DOHH2 (cell line): Measurements from ENCODE around the gene ATG10.

ENCODE experiments used
- H3F3A ChIP-seq: fragments of 200-600 bp; sonication (generic), shearing (Covaris generic); 2 replicates; pipeline ENCODE4 v1.6.0; 2016; ENCODE audit warnings: antibody characterized with exemption, mild to moderate bottlenecking; ENCODE audit not compliant: control insufficient read depth, insufficient read depth
- H3K27ac ChIP-seq: fragments of 200-600 bp; sonication (generic); 2 replicates; pipeline ENCODE4 v1.5.1; 2014; ENCODE audit warnings: low read depth, mild to moderate bottlenecking, low read length, moderate library complexity
- H3K27me3 ChIP-seq: fragments of 200-600 bp; sonication (generic); 2 replicates; pipeline ENCODE4 v1.6.1; 2014; ENCODE audit warnings: mild to moderate bottlenecking, low read length, mixed read lengths; ENCODE audit not compliant: control insufficient read depth
- H3K36me3 ChIP-seq: fragments of 200-600 bp; sonication (generic); 2 replicates; pipeline ENCODE4 v1.6.1; 2014; ENCODE audit warnings: mild to moderate bottlenecking, low read length, moderate library complexity, mixed read lengths; ENCODE audit not compliant: control insufficient read depth
- H3K4me1 ChIP-seq: fragments of 200-600 bp; sonication (generic); 2 replicates; pipeline ENCODE4 v1.6.1; 2014; ENCODE audit warnings: mild to moderate bottlenecking, low read length, mixed read lengths; ENCODE audit not compliant: control insufficient read depth
- H3K4me2 ChIP-seq: fragments of 200-600 bp; sonication (generic); 2 replicates; pipeline ENCODE4 v1.6.0; 2014; ENCODE audit warnings: mild to moderate bottlenecking, low read length, moderate library complexity
- H3K4me3 ChIP-seq: fragments of 200-600 bp; sonication (generic); 2 replicates; pipeline ENCODE4 v1.5.1; 2014; ENCODE audit warnings: mild to moderate bottlenecking, low read length, mixed read lengths
- H3K79me2 ChIP-seq: fragments of 200-600 bp; sonication (generic); 2 replicates; pipeline ENCODE4 v1.6.1; 2014; ENCODE audit warnings: mild to moderate bottlenecking, low read length, mixed read lengths; ENCODE audit not compliant: control insufficient read depth
- H3K9me2 ChIP-seq: fragments of 200-600 bp; sonication (generic); replicated peaks from 2 replicates; pipeline ENCODE4 v1.6.1; 2014; ENCODE audit warnings: mild to moderate bottlenecking, low read length, mixed read lengths; ENCODE audit not compliant: control insufficient read depth
- H3K9me3 ChIP-seq: fragments of 200-600 bp; sonication (generic); 2 replicates; pipeline ENCODE4 v1.6.1; 2014; ENCODE audit warnings: antibody characterized with exemption, low read length, mixed read lengths; ENCODE audit not compliant: control insufficient read depth, insufficient read depth
- H4K20me1 ChIP-seq: fragments of 200-600 bp; sonication (generic); 2 replicates; pipeline ENCODE4 v1.6.0; 2014; ENCODE audit warnings: low read depth, mild to moderate bottlenecking, antibody characterized with exemption, low read length, moderate library complexity; ENCODE audit not compliant: control insufficient read depth, insufficient read depth
- EZH2phosphoT487 ChIP-seq: fragments of 200-600 bp; sonication (generic); IDR thresholded peaks from 2 replicates; pipeline ENCODE4 v1.6.1; 2017; ENCODE audit warnings: borderline replicate concordance, mild to moderate bottlenecking, antibody characterized with exemption, low read length, moderate library complexity, mixed read lengths
- TF ChIP-seq, protein P1 (sequence below): fragments of 200-600 bp; sonication (generic); IDR thresholded peaks from one replicate; pipeline ENCODE4 v1.5.1; 2014; ENCODE audit warnings: antibody characterized with exemption, mild to moderate bottlenecking, low read depth, low read length; ENCODE audit not compliant: poor library complexity, severe bottlenecking

The ATG10 gene

DNA sequence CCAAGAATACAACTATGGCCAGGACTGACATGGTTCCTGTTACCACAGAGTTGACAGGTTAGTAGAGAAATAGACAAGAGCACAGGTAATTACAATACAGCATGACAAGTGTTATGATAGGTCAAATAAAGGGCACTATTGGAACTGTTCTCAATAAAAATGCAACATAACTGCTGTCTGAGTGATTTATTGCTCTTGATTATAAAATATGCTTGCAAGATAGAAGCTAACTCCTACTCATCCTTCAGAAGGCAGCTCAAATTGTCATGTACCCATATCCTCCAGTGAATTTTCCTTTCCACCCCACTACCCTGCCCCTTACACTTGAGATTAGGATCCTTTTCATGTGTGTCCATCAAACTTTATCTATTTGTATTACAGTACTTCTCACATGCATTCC, 35.1 kb upstream of the ATG10 start:
- Histone ChIP-seq H3K9me3 (peaks cover 9% of the 10 kb centered on the region; the same call in 1 of the 2 replicates), H3K27me3 (no peaks in the 10 kb centered on the region), H3K27ac (no peak overlapping the region), H3K4me3 (no peak overlapping the region), H3K79me2 (no peaks in the 10 kb centered on the region), H3K9me2 (no peaks in the 10 kb centered on the region), H3F3A (no peaks in the 10 kb centered on the region), H3K36me3 (no peaks in the 10 kb centered on the region), H3K4me2 (no peak overlapping the region), H4K20me1 (no peaks in the 10 kb centered on the region), H3K4me1 (no peaks in the 10 kb centered on the region)
- TF ChIP-seq, protein P1, sequence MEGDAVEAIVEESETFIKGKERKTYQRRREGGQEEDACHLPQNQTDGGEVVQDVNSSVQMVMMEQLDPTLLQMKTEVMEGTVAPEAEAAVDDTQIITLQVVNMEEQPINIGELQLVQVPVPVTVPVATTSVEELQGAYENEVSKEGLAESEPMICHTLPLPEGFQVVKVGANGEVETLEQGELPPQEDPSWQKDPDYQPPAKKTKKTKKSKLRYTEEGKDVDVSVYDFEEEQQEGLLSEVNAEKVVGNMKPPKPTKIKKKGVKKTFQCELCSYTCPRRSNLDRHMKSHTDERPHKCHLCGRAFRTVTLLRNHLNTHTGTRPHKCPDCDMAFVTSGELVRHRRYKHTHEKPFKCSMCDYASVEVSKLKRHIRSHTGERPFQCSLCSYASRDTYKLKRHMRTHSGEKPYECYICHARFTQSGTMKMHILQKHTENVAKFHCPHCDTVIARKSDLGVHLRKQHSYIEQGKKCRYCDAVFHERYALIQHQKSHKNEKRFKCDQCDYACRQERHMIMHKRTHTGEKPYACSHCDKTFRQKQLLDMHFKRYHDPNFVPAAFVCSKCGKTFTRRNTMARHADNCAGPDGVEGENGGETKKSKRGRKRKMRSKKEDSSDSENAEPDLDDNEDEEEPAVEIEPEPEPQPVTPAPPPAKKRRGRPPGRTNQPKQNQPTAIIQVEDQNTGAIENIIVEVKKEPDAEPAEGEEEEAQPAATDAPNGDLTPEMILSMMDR: no peak
- no peak for TF ChIP-seq EZH2phosphoT487

DNA sequence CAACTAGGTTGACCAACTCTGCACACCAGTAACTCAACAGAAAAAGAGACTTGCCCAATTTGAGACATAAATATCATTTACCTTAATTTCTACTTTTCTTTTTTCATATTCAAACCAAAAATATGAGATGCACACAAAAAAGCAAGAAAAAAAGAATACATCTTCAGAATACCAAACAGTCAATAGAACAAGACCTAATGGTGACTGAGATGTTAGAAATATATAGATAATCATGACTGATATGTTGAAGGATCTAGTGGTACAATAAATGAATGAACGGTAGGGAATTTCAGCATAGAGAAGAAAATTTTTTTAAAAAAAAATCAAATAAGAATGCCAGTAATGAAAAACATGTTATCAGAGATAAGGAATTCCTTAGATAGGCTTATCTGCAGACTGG, 29.1 kb upstream of the ATG10 start:
- Histone ChIP-seq H4K20me1 (no peaks in the 10 kb centered on the region), H3K4me1 (no peaks in the 10 kb centered on the region), H3K4me2 (no peak overlapping the region), H3K36me3 (no peaks in the 10 kb centered on the region), H3K79me2 (no peaks in the 10 kb centered on the region), H3F3A (no peaks in the 10 kb centered on the region), H3K27me3 (no peaks in the 10 kb centered on the region), H3K4me3 (no peak overlapping the region), H3K27ac (no peak overlapping the region), H3K9me2 (no peaks in the 10 kb centered on the region), H3K9me3 (peaks cover 12% of the 10 kb centered on the region; the same call in 1 of the 2 replicates)
- TF ChIP-seq, protein P1: no peak
- no peak for TF ChIP-seq EZH2phosphoT487

DNA sequence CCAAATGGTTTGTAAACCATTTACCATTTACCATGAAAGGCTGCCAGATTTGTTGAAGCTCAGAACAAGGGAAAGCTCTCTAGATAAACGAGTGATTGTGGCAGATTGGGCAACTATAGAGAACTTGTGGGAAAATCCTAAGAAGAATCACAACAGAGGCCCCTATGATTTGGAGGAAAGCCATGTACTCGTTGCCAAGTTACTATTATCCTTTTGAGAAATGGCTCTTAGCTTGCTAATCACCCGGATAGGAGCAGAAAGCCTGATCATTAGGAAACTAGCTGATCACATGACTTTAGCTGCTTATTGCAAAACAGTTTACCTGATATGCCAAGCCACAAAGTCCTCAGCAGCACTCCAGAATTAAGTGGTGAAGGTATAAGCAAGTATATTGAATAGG, 23.5 kb upstream of the ATG10 start:
- no peaks in the 10 kb centered on the region for H3K4me1 ChIP-seq
- no peaks in the 10 kb centered on the region for H4K20me1 ChIP-seq
- H3K36me3 ChIP-seq: no peaks in the 10 kb centered on the region
- no peak overlapping the region for H3K27ac ChIP-seq
- no peak overlapping the region for H3K4me3 ChIP-seq
- no peaks in the 10 kb centered on the region for H3K27me3 ChIP-seq
- no peak overlapping the region for H3K4me2 ChIP-seq
- no peaks in the 10 kb centered on the region for H3K9me3 ChIP-seq
- TF ChIP-seq, protein P1: no peak
- no peak for TF ChIP-seq EZH2phosphoT487
- no peaks in the 10 kb centered on the region for H3K9me2 ChIP-seq
- no peaks in the 10 kb centered on the region for H3F3A ChIP-seq
- H3K79me2 ChIP-seq: no peaks in the 10 kb centered on the region

DNA sequence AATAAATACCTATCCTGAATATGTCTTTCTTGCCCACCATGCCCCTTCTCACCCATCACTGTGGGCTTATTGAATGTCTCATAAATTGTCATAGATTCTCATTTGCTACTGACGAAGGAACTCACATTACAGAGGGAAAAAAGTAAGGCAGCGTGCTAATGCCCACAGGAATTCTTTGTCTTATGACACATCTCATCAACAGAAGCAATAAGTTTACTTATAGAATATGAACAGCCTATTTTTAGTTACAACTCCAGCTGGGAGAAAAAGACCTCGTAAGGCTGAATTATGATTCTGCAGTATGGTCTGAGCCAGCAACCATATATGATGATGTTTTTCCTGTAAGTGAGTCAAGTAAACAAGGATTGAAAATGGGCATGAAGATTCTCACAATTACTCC, 22.4 kb upstream of the ATG10 start:
- Histone ChIP-seq H3F3A (no peaks in the 10 kb centered on the region), H3K4me3 (no peak overlapping the region), H3K4me2 (no peak overlapping the region), H3K9me3 (no peaks in the 10 kb centered on the region), H3K79me2 (no peaks in the 10 kb centered on the region), H3K27me3 (no peaks in the 10 kb centered on the region), H4K20me1 (no peaks in the 10 kb centered on the region), H3K36me3 (no peaks in the 10 kb centered on the region), H3K4me1 (no peaks in the 10 kb centered on the region), H3K27ac (no peak overlapping the region), H3K9me2 (no peaks in the 10 kb centered on the region)
- TF ChIP-seq EZH2phosphoT487: no peak
- TF ChIP-seq, protein P1: no peak
